SH-SY5Y (cell line): ENCODE measurements around the gene PQBP1.

Experiments used
- GATA2 ChIP-seq: IDR thresholded peaks from 2 replicates; pipeline ENCODE4 v1.6.1; 2011; ENCODE audit warnings: mild to moderate bottlenecking, low read depth, low read length
- GATA3 ChIP-seq: IDR thresholded peaks from 2 replicates; pipeline ENCODE4 v1.6.1; 2011; ENCODE audit warnings: low read depth, mild to moderate bottlenecking, low read length, moderate library complexity

GRCh38 chrX:48938721-48939425, 41.1 kb downstream of the PQBP1 start:
- TF ChIP-seq GATA3 (no peak), GATA2 (no peak)
